ENCODE results near the gene DSG2.

Gene DSG2

GRCh38 chr18:31509571-31509970, 11.6 kb downstream of the DSG2 start:
- DNase-seq (ENCODE audit: low read depth), result no peak
- no peak for TF ChIP-seq CTCF (conservative IDR thresholded peaks at IDR 0.05; ENCODE audit: low read depth, low read length)
- no peak overlapping the region for H3K4me3 ChIP-seq (ENCODE audit: low read length)

GRCh38 chr18:31510319-31510718, 12.3 kb downstream of the DSG2 start:
- DNase-seq (ENCODE audit: low read depth), result no peak
- TF ChIP-seq CTCF (conservative IDR thresholded peaks at IDR 0.05; ENCODE audit: low read depth, low read length), result no peak
- no peak overlapping the region for H3K4me3 ChIP-seq (ENCODE audit: low read length)

- no peak overlapping the region for H3K4me3 ChIP-seq (ENCODE audit: low read length)
- TF ChIP-seq CTCF (conservative IDR thresholded peaks at IDR 0.05; ENCODE audit: low read depth, low read length), result peak; percentile 16
- DNase-seq (ENCODE audit: low read depth), result no peak
These were observed 13.1 kb downstream of the DSG2 start for GRCh38 chr18:31511098-31511497.

DNA sequence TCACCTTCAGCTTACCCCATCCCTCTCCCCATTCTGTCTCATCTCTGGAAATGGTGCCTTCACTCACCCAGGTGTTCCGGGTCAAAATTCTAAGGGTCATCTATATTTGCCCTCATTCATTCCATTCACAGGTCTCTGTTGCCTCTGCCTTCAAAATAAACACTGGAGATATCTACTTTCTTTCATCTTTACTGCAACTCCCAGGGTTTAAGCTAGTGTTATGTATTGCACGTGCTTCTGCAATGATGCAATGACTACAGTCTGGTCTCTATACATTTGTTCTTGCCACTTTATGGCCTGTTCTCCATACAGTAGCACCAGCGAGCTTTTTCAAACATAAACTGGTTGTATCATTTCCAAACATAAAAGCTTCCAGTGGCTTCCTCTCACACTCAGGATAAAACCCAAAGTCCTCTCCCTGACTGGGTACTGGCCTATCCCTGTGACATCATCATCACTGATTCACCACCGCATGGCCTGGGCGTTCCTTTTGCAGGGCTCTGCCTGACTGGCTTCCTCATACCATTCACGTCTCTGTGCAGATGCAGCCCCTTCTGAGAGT, 14.3 kb downstream of the DSG2 start:
- no peak overlapping the region for H3K4me3 ChIP-seq (ENCODE audit: low read length)
- TF ChIP-seq CTCF (conservative IDR thresholded peaks at IDR 0.05; ENCODE audit: low read depth, low read length), result no peak
- peak; percentile 79 for DNase-seq (ENCODE audit: low read depth)

- no peak for TF ChIP-seq CTCF (conservative IDR thresholded peaks at IDR 0.05; ENCODE audit: low read depth, low read length)
- peak; percentile 45 for DNase-seq (ENCODE audit: low read depth)
- H3K4me3 ChIP-seq (ENCODE audit: low read length), result no peak overlapping the region
These were observed 15.4 kb downstream of the DSG2 start for GRCh38 chr18:31513189-31513935.

DNA sequence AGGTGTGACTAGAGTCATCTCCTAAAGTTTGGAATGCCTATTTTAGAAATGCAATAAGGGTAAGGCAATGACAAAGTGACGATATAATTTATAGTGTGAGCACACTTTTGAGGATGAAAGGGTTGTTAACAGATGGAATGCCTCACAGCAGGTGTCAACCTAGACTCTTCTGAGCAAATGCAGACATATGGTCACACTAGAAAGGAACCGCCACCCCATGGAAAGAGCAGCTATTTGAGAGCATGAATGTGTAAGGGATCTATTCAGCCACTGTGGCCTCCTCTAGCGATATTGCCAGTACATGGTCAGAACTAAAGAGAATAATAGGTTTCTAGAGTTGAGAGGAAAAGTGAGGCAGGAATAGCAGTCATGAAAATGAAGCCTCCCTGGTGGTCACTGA, 18.5 kb downstream of the DSG2 start:
- TF ChIP-seq CTCF (conservative IDR thresholded peaks at IDR 0.05; ENCODE audit: low read depth, low read length), result no peak
- no peak overlapping the region for H3K4me3 ChIP-seq (ENCODE audit: low read length)
- no peak for DNase-seq (ENCODE audit: low read depth)

DNA sequence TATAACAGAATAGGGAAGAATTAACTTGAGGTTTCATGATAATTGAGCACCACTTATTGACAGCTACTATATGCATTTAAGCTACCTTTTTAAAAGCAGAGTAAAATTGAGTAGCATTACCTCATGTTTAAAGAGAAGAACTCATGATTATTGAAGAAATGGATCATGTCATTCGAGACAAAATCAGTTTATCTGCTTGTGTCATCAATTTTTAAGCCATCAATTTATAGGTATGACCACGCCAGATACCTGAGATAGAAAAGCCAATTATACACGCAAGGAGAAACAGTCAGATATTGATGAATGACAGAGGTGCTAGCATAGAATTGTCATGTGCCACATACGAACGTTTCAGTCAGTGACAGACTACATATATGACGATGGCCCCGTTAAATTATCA, 28.4 kb downstream of the DSG2 start:
- DNase-seq (ENCODE audit: low read depth), result no peak
- H3K4me3 ChIP-seq (ENCODE audit: low read length), result no peak overlapping the region
- TF ChIP-seq CTCF (conservative IDR thresholded peaks at IDR 0.05; ENCODE audit: low read depth, low read length), result no peak

Measured in retinal pigment epithelial cell (primary cell).